H1 (cell line): ENCODE data around the gene HIBADH. TPM values are rescaled to one million over a fixed set of nuclear protein-coding genes. Genes with fewer than 3 reads are reported as not detected.

ENCODE experiments used
- CTCF ChIA-PET: fragments of 300-600 bp; sonication (Branson Sonifier 250); formaldehyde crosslinking; loops from one replicate; lab custom pipeline; 2021; ENCODE audit not compliant: partially characterized antibody; lab: Charles Lee
- POLR2A ChIA-PET: fragments of 300-600 bp; sonication (Branson Sonifier 250); formaldehyde crosslinking; loops from one replicate; lab custom pipeline; 2021; ENCODE audit warnings: inconsistent platforms; ENCODE audit not compliant: partially characterized antibody; lab: Charles Lee
- DNase-seq, 2 experiments: peaks; one replicate each; pipeline versions ENCODE4 v3.0.0 to v3.0.0-alpha.2; 2010 to 2022; ENCODE audit warnings: low spot score in 2 of 2, low read depth in 1 of 2, mixed read lengths in 1 of 2
- FAIRE-seq: peaks from 2 replicates; lab custom pipeline; 2011; peaks lifted over from hg19 to GRCh38; lab: Jason Lieb, UNC
- H2AFZ ChIP-seq: 2 replicates; pipeline ENCODE4 v1.8.1; 2012; ENCODE audit warnings: low read length, inconsistent platforms
- H2AK5ac ChIP-seq: 2 replicates; pipeline ENCODE4 v1.6.1; 2013; ENCODE audit warnings: low read depth, low read length
- H2BK120ac ChIP-seq: replicated peaks from 2 replicates; pipeline ENCODE3; 2013; ENCODE audit warnings: low read depth, low read length, inconsistent platforms
- H2BK12ac ChIP-seq: 2 replicates; pipeline ENCODE4 v1.6.1; 2013; ENCODE audit warnings: low read depth, low read length
- H2BK15ac ChIP-seq: 2 replicates; pipeline ENCODE4 v1.6.1; 2013; ENCODE audit warnings: low read length
- H2BK20ac ChIP-seq: 2 replicates; pipeline ENCODE4 v1.6.1; 2013; ENCODE audit warnings: low read length
- H2BK5ac ChIP-seq: 2 replicates; pipeline ENCODE4 v1.6.1; 2013; ENCODE audit warnings: low read depth, low read length
- H3K14ac ChIP-seq: 2 replicates; pipeline ENCODE4 v1.6.1; 2013; ENCODE audit warnings: inconsistent platforms; ENCODE audit not compliant: insufficient read length
- H3K18ac ChIP-seq: 2 replicates; pipeline ENCODE4 v1.6.1; 2013; ENCODE audit warnings: low read length; ENCODE audit errors: extremely low read depth
- H3K23ac ChIP-seq: 2 replicates; pipeline ENCODE4 v1.6.1; 2013; ENCODE audit warnings: inconsistent platforms; ENCODE audit not compliant: insufficient read length
- H3K23me2 ChIP-seq: 2 replicates; pipeline ENCODE4 v1.6.1; 2013; ENCODE audit warnings: low read depth, low read length
- H3K27ac ChIP-seq: 2 replicates; pipeline ENCODE4 v1.6.1; 2011; ENCODE audit warnings: low read depth, low read length, inconsistent platforms
- H3K27me3 ChIP-seq, 4 experiments: replicated peaks in 1 of 4; 1 replicate in 1 of 4; 2 replicates in 3 of 4; pipeline versions ENCODE4 v1.6.1 to v1.8.1; 2011 to 2013; ENCODE audit warnings: low read length in 3 of 4, mild to moderate bottlenecking in 3 of 4, inconsistent platforms in 2 of 4, mixed read lengths in 2 of 4, moderate library complexity in 1 of 4; ENCODE audit not compliant: control insufficient read depth in 3 of 4, insufficient read depth in 3 of 4; ENCODE audit errors: extremely low read depth in 1 of 4
- H3K36me3 ChIP-seq, 4 experiments: 2 replicates each; pipeline versions ENCODE4 v1.6.1 to v1.8.1; 2011 to 2013; ENCODE audit warnings: mild to moderate bottlenecking in 4 of 4, low read length in 3 of 4, moderate library complexity in 2 of 4, control low read depth in 1 of 4, inconsistent platforms in 1 of 4; ENCODE audit not compliant: insufficient read depth in 4 of 4, control insufficient read depth in 2 of 4
- H3K4ac ChIP-seq: replicated peaks from 2 replicates; pipeline ENCODE3; 2013; ENCODE audit warnings: low read length, low read depth, mixed read lengths, inconsistent platforms; ENCODE audit not compliant: insufficient read length
- H3K4me1 ChIP-seq, 4 experiments: replicated peaks in 1 of 4; 1 replicate in 1 of 4; 2 replicates in 3 of 4; pipeline versions ENCODE4 v1.6.1 to v1.8.1; 2011 to 2013; ENCODE audit warnings: low read length in 3 of 4, inconsistent platforms in 2 of 4, mixed read lengths in 1 of 4; ENCODE audit not compliant: insufficient read depth in 4 of 4, control insufficient read depth in 3 of 4
- H3K4me2 ChIP-seq, 2 experiments: 2 replicates each; pipeline versions ENCODE4 v1.6.1 to v1.8.1; 2011 to 2013; ENCODE audit warnings: low read depth in 2 of 2, low read length in 2 of 2, control low read depth in 1 of 2, inconsistent platforms in 1 of 2, mild to moderate bottlenecking in 1 of 2; ENCODE audit not compliant: insufficient read depth in 1 of 2
- H3K4me3 ChIP-seq, 4 experiments: fragments of 200-600, 300-600 bp in 1 of 4; sonication (generic), shearing (Covaris generic), sonication (Bioruptor Twin) in 1 of 4; 2 replicates each; pipeline versions ENCODE4 v1.5.1 to v1.8.1; 2011 to 2016; ENCODE audit warnings: low read length in 4 of 4, low read depth in 3 of 4, control low read depth in 2 of 4, inconsistent platforms in 2 of 4, mild to moderate bottlenecking in 2 of 4, mixed read lengths in 1 of 4, moderate library complexity in 1 of 4; ENCODE audit not compliant: insufficient read depth in 2 of 4; ENCODE audit errors: extremely low read depth in 1 of 4
- H3K56ac ChIP-seq: replicated peaks from 2 replicates; pipeline ENCODE3; 2013; ENCODE audit warnings: low read depth, mild to moderate bottlenecking, mixed read lengths, low read length, inconsistent platforms; ENCODE audit not compliant: insufficient read length
- H3K79me1 ChIP-seq: 2 replicates; pipeline ENCODE4 v1.6.1; 2013; ENCODE audit warnings: low read depth, low read length, control low read depth
- H3K79me2 ChIP-seq, 2 experiments: 2 replicates each; pipeline versions ENCODE4 v1.6.1 to v1.8.1; 2012 to 2013; ENCODE audit warnings: low read length in 2 of 2, mild to moderate bottlenecking in 2 of 2, inconsistent platforms in 1 of 2; ENCODE audit not compliant: insufficient read depth in 2 of 2, control insufficient read depth in 1 of 2
- H3K9ac ChIP-seq, 4 experiments: replicated peaks in 1 of 4; 1 replicate in 1 of 4; 2 replicates in 3 of 4; pipeline versions ENCODE4 v1.6.1 to v1.8.1; 2011 to 2013; ENCODE audit warnings: low read depth in 3 of 4, low read length in 3 of 4, control low read depth in 2 of 4, mild to moderate bottlenecking in 2 of 4, moderate library complexity in 2 of 4, inconsistent platforms in 1 of 4; ENCODE audit errors: extremely low read depth in 1 of 4
- H3K9me3 ChIP-seq, 2 experiments: 2 replicates each; pipeline versions ENCODE4 v1.6.1 to v1.8.1; 2012 to 2013; ENCODE audit warnings: mild to moderate bottlenecking in 2 of 2, moderate library complexity in 2 of 2, control low read depth in 1 of 2, inconsistent platforms in 1 of 2, low read depth in 1 of 2, low read length in 1 of 2, mixed read lengths in 1 of 2; ENCODE audit not compliant: insufficient read depth in 2 of 2
- H4K20me1 ChIP-seq, 2 experiments: replicated peaks in 1 of 2; 2 replicates each; pipeline versions ENCODE3 to v1.8.1; 2011 to 2013; ENCODE audit warnings: inconsistent platforms in 2 of 2, low read length in 2 of 2, mild to moderate bottlenecking in 1 of 2; ENCODE audit not compliant: insufficient read depth in 2 of 2, control insufficient read depth in 1 of 2
- H4K5ac ChIP-seq: 2 replicates; pipeline ENCODE4 v1.6.1; 2013; ENCODE audit warnings: low read length, low read depth, mixed read lengths, inconsistent platforms; ENCODE audit not compliant: insufficient read length
- H4K8ac ChIP-seq: 2 replicates; pipeline ENCODE4 v1.8.0; 2013; ENCODE audit warnings: mild to moderate bottlenecking, moderate library complexity, low read length, inconsistent platforms; ENCODE audit not compliant: insufficient read depth; ENCODE audit errors: extremely low read depth
- H4K91ac ChIP-seq: replicated peaks from 2 replicates; pipeline ENCODE3; 2013; ENCODE audit warnings: low read length, mixed read lengths, inconsistent platforms; ENCODE audit not compliant: insufficient read length
- CBX8 ChIP-seq: fragments of 300-800, 300-1000 bp; sonication (generic); IDR thresholded peaks from 2 replicates; pipeline ENCODE4 v1.7.1; 2016; ENCODE audit warnings: low read depth, low read length, borderline replicate concordance
- HDAC2 ChIP-seq, 2 experiments: fragments of 300-600 bp in 1 of 2; sonication (generic) in 1 of 2; IDR thresholded peaks; 2 replicates each; pipeline ENCODE4 v1.6.1; 2011 to 2012; ENCODE audit warnings: low read depth in 2 of 2, low read length in 2 of 2, mild to moderate bottlenecking in 2 of 2, moderate library complexity in 2 of 2, borderline replicate concordance in 1 of 2, inconsistent platforms in 1 of 2
- MAFK ChIP-seq: IDR thresholded peaks from 2 replicates; pipeline ENCODE4 v1.6.1; 2012; ENCODE audit warnings: low read depth, mild to moderate bottlenecking, improper control_type of control experiment, low read length
- RBBP5 ChIP-seq: IDR thresholded peaks from 2 replicates; pipeline ENCODE4 v1.7.1; 2012; ENCODE audit warnings: low read depth, mild to moderate bottlenecking, inconsistent platforms, low read length, moderate library complexity, borderline replicate concordance
- USF2 ChIP-seq: IDR thresholded peaks from 2 replicates; pipeline ENCODE4 v1.6.1; 2011; ENCODE audit warnings: low read length, improper control_type of control experiment
- YY1 ChIP-seq: IDR thresholded peaks from 2 replicates; pipeline ENCODE4 v1.6.1; 2011; ENCODE audit warnings: low read depth, mild to moderate bottlenecking, low read length
- WGBS, 2 experiments: shearing (Covaris generic) in 1 of 2; methylation state at CpG; one replicate each; pipeline versions ENCODE4 v1.1.6 to v1.1.7; 2013 to 2015; ENCODE audit warnings: low lambda C conversion rate in 2 of 2, mixed read lengths in 2 of 2, inconsistent platforms in 1 of 2, low coverage in 1 of 2, missing lambda C conversion rate in 1 of 2; ENCODE audit not compliant: insufficient replicate concordance in 2 of 2, insufficient coverage in 1 of 2, insufficient read length in 1 of 2; ENCODE audit errors: extremely low coverage in 1 of 2, missing lambda C conversion rate in 1 of 2; 5-methylcytosine and 5-hydroxymethylcytosine counted together
- polyA plus RNA-seq, 7 experiments: library from polyadenylated mRNA; depleted of rRNA in 3 of 7; stranded (reverse) in 5 of 7; unstranded in 2 of 7; fragments of >200 nt in 5 of 7; fragments of 200-250 nt in 2 of 7; gene quantifications; 1 replicate in 5 of 7; 2 replicates in 1 of 7; 4 replicates in 1 of 7; pipeline versions ENCODE4 v1.2.1 to v1.2.3, GENCODE V29; 2011 to 2013; ENCODE audit warnings: missing spikeins in 2 of 7, mixed read lengths in 2 of 7
- total RNA-seq: library from RNA; stranded (reverse); fragmentation: NEBNext Ultra II Directional; extraction: Animal tissue kit (Norgen Biotek cat#: 25700); gene quantifications from 2 replicates; pipeline ENCODE4 v1.2.1, GENCODE V29; 2021

The HIBADH gene
- total and polyA plus RNA-seq, 2 of the 8 experiments (the other 6 are each of a cell fraction or from before 2014, with no cell fraction given): 30.1 to 39.5 TPM

GRCh38 chr7:27554826-27555225, 107.9 kb downstream of the HIBADH start:
- no peak overlapping the region for H3K56ac ChIP-seq
- no peaks in the 10 kb centered on the region for H3K36me3 ChIP-seq
- no peak overlapping the region for H2AFZ ChIP-seq
- no peak for TF ChIP-seq MAFK
- TF ChIP-seq HDAC2 (IDR thresholded peaks at IDR 0.05; ENCODE audit: borderline replicate concordance in 1 of 2, low read depth in 2 of 2, low read length in 2 of 2): no peak
- no peak for TF ChIP-seq USF2
- no peak for TF ChIP-seq CBX8
- no peak for TF ChIP-seq RBBP5
- TF ChIP-seq YY1: no peak
- no peak for DNase-seq
- H3K27me3 ChIP-seq: no peaks in the 10 kb centered on the region
- H3K27ac ChIP-seq: no peak overlapping the region
- H2BK20ac ChIP-seq: no peak overlapping the region
- no peak overlapping the region for H2BK12ac ChIP-seq
- CTCF ChIA-PET: no interaction called here
- no peaks in the 10 kb centered on the region for H3K23me2 ChIP-seq
- H2BK120ac ChIP-seq: no peak overlapping the region
- 54% methylated on average over 1 of the region's 1 CpG; no CpG with 5 or more reads in 1 of the 2 experiments for WGBS, 2 experiments
- H3K18ac ChIP-seq: no peak overlapping the region
- POLR2A ChIA-PET: no interaction called here
- H3K4ac ChIP-seq: no peak overlapping the region
- no peak overlapping the region for H4K91ac ChIP-seq
- H3K4me2 ChIP-seq: no peak overlapping the region
- no peak overlapping the region for H2BK15ac ChIP-seq
- no peaks in the 10 kb centered on the region for H4K20me1 ChIP-seq
- no peak overlapping the region for H2AK5ac ChIP-seq
- H4K8ac ChIP-seq: no peak overlapping the region
- H3K79me2 ChIP-seq: no peaks in the 10 kb centered on the region
- no peaks in the 10 kb centered on the region for H3K9me3 ChIP-seq
- H4K5ac ChIP-seq: no peak overlapping the region
- no peak overlapping the region for H3K4me3 ChIP-seq
- no peaks in the 10 kb centered on the region for H3K79me1 ChIP-seq
- H3K9ac ChIP-seq: no peak overlapping the region
- FAIRE-seq: no peak
- no peak overlapping the region for H3K23ac ChIP-seq
- H3K4me1 ChIP-seq: peaks cover 0 to 8% (median 2%) of the 10 kb centered on the region in 4 experiments; a peak in 2 of 7 replicates
- no peak overlapping the region for H2BK5ac ChIP-seq
- no peak overlapping the region for H3K14ac ChIP-seq
